H1 (cell line): Measurements from ENCODE around the gene PRKACA. TPM values are rescaled to one million over a fixed set of nuclear protein-coding genes. Genes with fewer than 3 reads are reported as not detected.

Experiments used
- CTCF ChIA-PET: fragments of 300-600 bp; sonication (Branson Sonifier 250); formaldehyde crosslinking; loops from one replicate; lab custom pipeline; 2021; ENCODE audit not compliant: partially characterized antibody; lab: Charles Lee
- POLR2A ChIA-PET: fragments of 300-600 bp; sonication (Branson Sonifier 250); formaldehyde crosslinking; loops from one replicate; lab custom pipeline; 2021; ENCODE audit warnings: inconsistent platforms; ENCODE audit not compliant: partially characterized antibody; lab: Charles Lee
- DNase-seq, 2 experiments: peaks; one replicate each; pipeline versions ENCODE4 v3.0.0 to v3.0.0-alpha.2; 2010 to 2022; ENCODE audit warnings: low spot score in 2 of 2, low read depth in 1 of 2, mixed read lengths in 1 of 2
- FAIRE-seq: peaks from 2 replicates; lab custom pipeline; 2011; peaks lifted over from hg19 to GRCh38; lab: Jason Lieb, UNC
- H2AFZ ChIP-seq: 2 replicates; pipeline ENCODE4 v1.8.1; 2012; ENCODE audit warnings: low read length, inconsistent platforms
- H2AK5ac ChIP-seq: 2 replicates; pipeline ENCODE4 v1.6.1; 2013; ENCODE audit warnings: low read depth, low read length
- H2BK120ac ChIP-seq: replicated peaks from 2 replicates; pipeline ENCODE3; 2013; ENCODE audit warnings: low read depth, low read length, inconsistent platforms
- H2BK12ac ChIP-seq: 2 replicates; pipeline ENCODE4 v1.6.1; 2013; ENCODE audit warnings: low read depth, low read length
- H2BK15ac ChIP-seq: 2 replicates; pipeline ENCODE4 v1.6.1; 2013; ENCODE audit warnings: low read length
- H2BK20ac ChIP-seq: 2 replicates; pipeline ENCODE4 v1.6.1; 2013; ENCODE audit warnings: low read length
- H2BK5ac ChIP-seq: 2 replicates; pipeline ENCODE4 v1.6.1; 2013; ENCODE audit warnings: low read depth, low read length
- H3K14ac ChIP-seq: 2 replicates; pipeline ENCODE4 v1.6.1; 2013; ENCODE audit warnings: inconsistent platforms; ENCODE audit not compliant: insufficient read length
- H3K18ac ChIP-seq: 2 replicates; pipeline ENCODE4 v1.6.1; 2013; ENCODE audit warnings: low read length; ENCODE audit errors: extremely low read depth
- H3K23ac ChIP-seq: 2 replicates; pipeline ENCODE4 v1.6.1; 2013; ENCODE audit warnings: inconsistent platforms; ENCODE audit not compliant: insufficient read length
- H3K23me2 ChIP-seq: 2 replicates; pipeline ENCODE4 v1.6.1; 2013; ENCODE audit warnings: low read depth, low read length
- H3K27ac ChIP-seq: 2 replicates; pipeline ENCODE4 v1.6.1; 2011; ENCODE audit warnings: low read depth, low read length, inconsistent platforms
- H3K27me3 ChIP-seq, 4 experiments: replicated peaks in 1 of 4; 1 replicate in 1 of 4; 2 replicates in 3 of 4; pipeline versions ENCODE4 v1.6.1 to v1.8.1; 2011 to 2013; ENCODE audit warnings: low read length in 3 of 4, mild to moderate bottlenecking in 3 of 4, inconsistent platforms in 2 of 4, mixed read lengths in 2 of 4, moderate library complexity in 1 of 4; ENCODE audit not compliant: control insufficient read depth in 3 of 4, insufficient read depth in 3 of 4; ENCODE audit errors: extremely low read depth in 1 of 4
- H3K36me3 ChIP-seq, 4 experiments: 2 replicates each; pipeline versions ENCODE4 v1.6.1 to v1.8.1; 2011 to 2013; ENCODE audit warnings: mild to moderate bottlenecking in 4 of 4, low read length in 3 of 4, moderate library complexity in 2 of 4, control low read depth in 1 of 4, inconsistent platforms in 1 of 4; ENCODE audit not compliant: insufficient read depth in 4 of 4, control insufficient read depth in 2 of 4
- H3K4ac ChIP-seq: replicated peaks from 2 replicates; pipeline ENCODE3; 2013; ENCODE audit warnings: low read length, low read depth, mixed read lengths, inconsistent platforms; ENCODE audit not compliant: insufficient read length
- H3K4me1 ChIP-seq, 4 experiments: replicated peaks in 1 of 4; 1 replicate in 1 of 4; 2 replicates in 3 of 4; pipeline versions ENCODE4 v1.6.1 to v1.8.1; 2011 to 2013; ENCODE audit warnings: low read length in 3 of 4, inconsistent platforms in 2 of 4, mixed read lengths in 1 of 4; ENCODE audit not compliant: insufficient read depth in 4 of 4, control insufficient read depth in 3 of 4
- H3K4me2 ChIP-seq, 2 experiments: 2 replicates each; pipeline versions ENCODE4 v1.6.1 to v1.8.1; 2011 to 2013; ENCODE audit warnings: low read depth in 2 of 2, low read length in 2 of 2, control low read depth in 1 of 2, inconsistent platforms in 1 of 2, mild to moderate bottlenecking in 1 of 2; ENCODE audit not compliant: insufficient read depth in 1 of 2
- H3K4me3 ChIP-seq, 4 experiments: fragments of 200-600, 300-600 bp in 1 of 4; sonication (generic), shearing (Covaris generic), sonication (Bioruptor Twin) in 1 of 4; 2 replicates each; pipeline versions ENCODE4 v1.5.1 to v1.8.1; 2011 to 2016; ENCODE audit warnings: low read length in 4 of 4, low read depth in 3 of 4, control low read depth in 2 of 4, inconsistent platforms in 2 of 4, mild to moderate bottlenecking in 2 of 4, mixed read lengths in 1 of 4, moderate library complexity in 1 of 4; ENCODE audit not compliant: insufficient read depth in 2 of 4; ENCODE audit errors: extremely low read depth in 1 of 4
- H3K56ac ChIP-seq: replicated peaks from 2 replicates; pipeline ENCODE3; 2013; ENCODE audit warnings: low read depth, mild to moderate bottlenecking, mixed read lengths, low read length, inconsistent platforms; ENCODE audit not compliant: insufficient read length
- H3K79me1 ChIP-seq: 2 replicates; pipeline ENCODE4 v1.6.1; 2013; ENCODE audit warnings: low read depth, low read length, control low read depth
- H3K79me2 ChIP-seq, 2 experiments: 2 replicates each; pipeline versions ENCODE4 v1.6.1 to v1.8.1; 2012 to 2013; ENCODE audit warnings: low read length in 2 of 2, mild to moderate bottlenecking in 2 of 2, inconsistent platforms in 1 of 2; ENCODE audit not compliant: insufficient read depth in 2 of 2, control insufficient read depth in 1 of 2
- H3K9ac ChIP-seq, 4 experiments: replicated peaks in 1 of 4; 1 replicate in 1 of 4; 2 replicates in 3 of 4; pipeline versions ENCODE4 v1.6.1 to v1.8.1; 2011 to 2013; ENCODE audit warnings: low read depth in 3 of 4, low read length in 3 of 4, control low read depth in 2 of 4, mild to moderate bottlenecking in 2 of 4, moderate library complexity in 2 of 4, inconsistent platforms in 1 of 4; ENCODE audit errors: extremely low read depth in 1 of 4
- H3K9me3 ChIP-seq, 2 experiments: 2 replicates each; pipeline versions ENCODE4 v1.6.1 to v1.8.1; 2012 to 2013; ENCODE audit warnings: mild to moderate bottlenecking in 2 of 2, moderate library complexity in 2 of 2, control low read depth in 1 of 2, inconsistent platforms in 1 of 2, low read depth in 1 of 2, low read length in 1 of 2, mixed read lengths in 1 of 2; ENCODE audit not compliant: insufficient read depth in 2 of 2
- H4K20me1 ChIP-seq, 2 experiments: replicated peaks in 1 of 2; 2 replicates each; pipeline versions ENCODE3 to v1.8.1; 2011 to 2013; ENCODE audit warnings: inconsistent platforms in 2 of 2, low read length in 2 of 2, mild to moderate bottlenecking in 1 of 2; ENCODE audit not compliant: insufficient read depth in 2 of 2, control insufficient read depth in 1 of 2
- H4K5ac ChIP-seq: 2 replicates; pipeline ENCODE4 v1.6.1; 2013; ENCODE audit warnings: low read length, low read depth, mixed read lengths, inconsistent platforms; ENCODE audit not compliant: insufficient read length
- H4K8ac ChIP-seq: 2 replicates; pipeline ENCODE4 v1.8.0; 2013; ENCODE audit warnings: mild to moderate bottlenecking, moderate library complexity, low read length, inconsistent platforms; ENCODE audit not compliant: insufficient read depth; ENCODE audit errors: extremely low read depth
- H4K91ac ChIP-seq: replicated peaks from 2 replicates; pipeline ENCODE3; 2013; ENCODE audit warnings: low read length, mixed read lengths, inconsistent platforms; ENCODE audit not compliant: insufficient read length
- BCL11A ChIP-seq, 2 experiments: IDR thresholded peaks; one replicate each; pipeline ENCODE4 v1.6.1; 2011; ENCODE audit warnings: low read depth in 2 of 2, low read length in 2 of 2, mild to moderate bottlenecking in 2 of 2
- FOSL1 ChIP-seq: IDR thresholded peaks from 2 replicates; pipeline ENCODE4 v1.6.1; 2011; ENCODE audit warnings: mild to moderate bottlenecking, low read depth, low read length, moderate library complexity; ENCODE audit not compliant: insufficient read depth
- GABPA ChIP-seq: IDR thresholded peaks from 2 replicates; pipeline ENCODE4 v1.6.1; 2011; ENCODE audit warnings: mild to moderate bottlenecking, low read length, moderate library complexity, borderline replicate concordance; ENCODE audit not compliant: insufficient read depth
- HDAC2 ChIP-seq, 2 experiments: fragments of 300-600 bp in 1 of 2; sonication (generic) in 1 of 2; IDR thresholded peaks; 2 replicates each; pipeline ENCODE4 v1.6.1; 2011 to 2012; ENCODE audit warnings: low read depth in 2 of 2, low read length in 2 of 2, mild to moderate bottlenecking in 2 of 2, moderate library complexity in 2 of 2, borderline replicate concordance in 1 of 2, inconsistent platforms in 1 of 2
- HDAC6 ChIP-seq: IDR thresholded peaks from one replicate; pipeline ENCODE4 v1.7.1; 2012; ENCODE audit warnings: low read depth, mild to moderate bottlenecking, inconsistent platforms, low read length, moderate library complexity
- MAFK ChIP-seq: IDR thresholded peaks from 2 replicates; pipeline ENCODE4 v1.6.1; 2012; ENCODE audit warnings: low read depth, mild to moderate bottlenecking, improper control_type of control experiment, low read length
- POLR2A ChIP-seq, 2 experiments: IDR thresholded peaks; 1 replicate in 1 of 2; 2 replicates in 1 of 2; pipeline ENCODE4 v1.6.1; 2011; ENCODE audit warnings: low read depth in 2 of 2, low read length in 2 of 2, mild to moderate bottlenecking in 2 of 2; ENCODE audit errors: control extremely low read depth in 1 of 2
- RAD21 ChIP-seq, 2 experiments: IDR thresholded peaks in 1 of 2; conservative IDR thresholded peaks in 1 of 2; 2 replicates each; pipeline ENCODE4 v1.6.1; 2011; ENCODE audit warnings: low read depth in 2 of 2, low read length in 2 of 2, improper control_type of control experiment in 1 of 2, inconsistent platforms in 1 of 2, mild to moderate bottlenecking in 1 of 2, moderate library complexity in 1 of 2
- RXRA ChIP-seq: IDR thresholded peaks from 2 replicates; pipeline ENCODE4 v1.6.1; 2011; ENCODE audit warnings: low read depth, mild to moderate bottlenecking, low read length, moderate library complexity; ENCODE audit not compliant: insufficient read depth
- WGBS, 2 experiments: shearing (Covaris generic) in 1 of 2; methylation state at CpG; one replicate each; pipeline versions ENCODE4 v1.1.6 to v1.1.7; 2013 to 2015; ENCODE audit warnings: low lambda C conversion rate in 2 of 2, mixed read lengths in 2 of 2, inconsistent platforms in 1 of 2, low coverage in 1 of 2, missing lambda C conversion rate in 1 of 2; ENCODE audit not compliant: insufficient replicate concordance in 2 of 2, insufficient coverage in 1 of 2, insufficient read length in 1 of 2; ENCODE audit errors: extremely low coverage in 1 of 2, missing lambda C conversion rate in 1 of 2; 5-methylcytosine and 5-hydroxymethylcytosine counted together
- polyA plus RNA-seq, 7 experiments: library from polyadenylated mRNA; depleted of rRNA in 3 of 7; stranded (reverse) in 5 of 7; unstranded in 2 of 7; fragments of >200 nt in 5 of 7; fragments of 200-250 nt in 2 of 7; gene quantifications; 1 replicate in 5 of 7; 2 replicates in 1 of 7; 4 replicates in 1 of 7; pipeline versions ENCODE4 v1.2.1 to v1.2.3, GENCODE V29; 2011 to 2013; ENCODE audit warnings: missing spikeins in 2 of 7, mixed read lengths in 2 of 7
- total RNA-seq: library from RNA; stranded (reverse); fragmentation: NEBNext Ultra II Directional; extraction: Animal tissue kit (Norgen Biotek cat#: 25700); gene quantifications from 2 replicates; pipeline ENCODE4 v1.2.1, GENCODE V29; 2021

PRKACA gene
- total and polyA plus RNA-seq, 2 of the 8 experiments (the other 6 are each of a cell fraction or from before 2014, with no cell fraction given), result 14.2 to 48.2 TPM

DNA sequence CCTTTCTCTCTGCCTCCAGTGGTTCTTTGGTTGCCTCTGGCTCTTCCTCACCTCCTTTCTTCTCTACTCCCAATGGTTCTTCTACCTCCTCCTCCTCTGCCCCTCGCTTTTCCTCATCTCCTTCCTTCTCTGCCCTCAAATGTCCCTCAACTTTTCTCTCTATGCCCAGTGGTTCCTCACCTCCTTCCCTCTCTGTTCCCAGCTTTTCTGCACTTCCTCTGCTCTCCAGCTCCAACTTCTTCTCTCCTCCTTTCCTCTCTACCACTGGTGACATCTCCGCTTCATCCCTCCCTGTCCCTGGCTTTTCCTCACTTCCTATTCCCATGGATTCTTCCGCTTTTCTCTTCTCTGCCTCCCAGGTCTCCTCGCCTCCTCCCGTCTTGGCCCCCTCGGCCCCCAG lies 63.5 kb downstream of the PRKACA start:
- no peaks in the 10 kb centered on the region for H3K79me2 ChIP-seq
- WGBS, 2 experiments, result 76% methylated on average over 6 of the region's 6 CpGs; no CpG with 5 or more reads in 1 of the 2 experiments
- H3K14ac ChIP-seq, result no peak overlapping the region
- FAIRE-seq (no peak), DNase-seq (no peak)
- no peak overlapping the region for H3K4ac ChIP-seq
- H3K9ac ChIP-seq, result no peak overlapping the region
- H2BK5ac ChIP-seq, result no peak overlapping the region
- no peaks in the 10 kb centered on the region for H3K79me1 ChIP-seq
- H3K23ac ChIP-seq, result no peak overlapping the region
- H2BK15ac ChIP-seq, result no peak overlapping the region
- no peak overlapping the region for H2AK5ac ChIP-seq
- no peaks in the 10 kb centered on the region for H4K20me1 ChIP-seq
- H4K91ac ChIP-seq, result no peak overlapping the region
- H2BK12ac ChIP-seq, result no peak overlapping the region
- no peak overlapping the region for H2BK120ac ChIP-seq
- no peaks in the 10 kb centered on the region; a peak in 1 of 4 replicates for H3K9me3 ChIP-seq
- H4K8ac ChIP-seq, result no peak overlapping the region
- H3K4me2 ChIP-seq, result no peak overlapping the region
- peaks cover 5 to 12% (median 12%) of the 10 kb centered on the region in 4 experiments for H3K27me3 ChIP-seq
- H4K5ac ChIP-seq, result no peak overlapping the region
- H3K18ac ChIP-seq, result no peak overlapping the region
- H3K4me1 ChIP-seq, result peaks cover 0 to 8% (median 2%) of the 10 kb centered on the region in 4 experiments; a peak in 4 of 7 replicates
- H3K56ac ChIP-seq, result no peak overlapping the region
- peaks cover 12% of the 10 kb centered on the region; the same call in 1 of the 2 replicates for H3K23me2 ChIP-seq
- no peak overlapping the region for H3K4me3 ChIP-seq
- H2AFZ ChIP-seq, result no peak overlapping the region
- H3K27ac ChIP-seq, result no peak overlapping the region
- ChIA-PET POLR2A (interaction anchor here (1.8 kb wide), 1 partner anchor 48 kb away, joined by 5 read pairs; the partner anchor contains the start of gene RFX1), CTCF (interaction anchor here (1.2 to 9.9 kb wide), 4 partner anchors 11 to 174 kb away, joined by 3 to 66 read pairs (median 4); partner anchors contain the start of genes MISP3 and RLN3)
- no peaks in the 10 kb centered on the region for H3K36me3 ChIP-seq
- no peak overlapping the region for H2BK20ac ChIP-seq
- no peak for TF ChIP-seq HDAC2 (IDR thresholded peaks at IDR 0.05; ENCODE audit: borderline replicate concordance in 1 of 2, low read depth in 2 of 2, low read length in 2 of 2)
- no peak for TF ChIP-seq HDAC6
- no peak for TF ChIP-seq RAD21 (IDR thresholded peaks at IDR 0.05 in 1 of 2, conservative IDR thresholded peaks at IDR 0.05 in 1 of 2; ENCODE audit: low read depth in 2 of 2, low read length in 2 of 2)
- TF ChIP-seq FOSL1, result no peak
- TF ChIP-seq POLR2A (IDR thresholded peaks at IDR 0.05; ENCODE audit: control extremely low read depth in 1 of 2, low read depth in 2 of 2, low read length in 2 of 2), result no peak
- no peak for TF ChIP-seq BCL11A (IDR thresholded peaks at IDR 0.05; ENCODE audit: low read depth in 2 of 2, low read length in 2 of 2)
- no peak for TF ChIP-seq MAFK
- no peak for TF ChIP-seq RXRA
- TF ChIP-seq GABPA, result no peak
